ENCODE results near the gene RELN. TPM values are rescaled to one million over a fixed set of nuclear protein-coding genes. Genes with fewer than 3 reads are reported as not detected.

The RELN gene
- total RNA-seq, 4 donors from 2014 or later = 1.8 to 47.4 (median 6.7) TPM

- Histone ChIP-seq H3K4me3 (no peak overlapping the region), H3K27me3 (peaks cover 0 to 3% of the 10 kb centered on the region in 2 donors), H3K36me3 (no peaks in the 10 kb centered on the region), H3K9me3 (no peaks in the 10 kb centered on the region), H3K4me1 (no peaks in the 10 kb centered on the region), H3K27ac (no peak overlapping the region)
- no peak for TF ChIP-seq POLR2A (IDR thresholded peaks at IDR 0.05)
- TF ChIP-seq CTCF (IDR thresholded peaks at IDR 0.05) = no peak
- intact Hi-C loops (cut with DNase I; ENCODE audit: low total_unique reads) = no loop called here
- DNase-seq = no peak
These were observed 65.3 kb downstream of the RELN start for GRCh38 chr7:103924184-103924583.

- Histone ChIP-seq H3K27me3 (peaks cover 0 to 3% of the 10 kb centered on the region in 2 donors), H3K4me3 (no peak overlapping the region), H3K9me3 (no peaks in the 10 kb centered on the region), H3K27ac (no peak overlapping the region), H3K36me3 (no peaks in the 10 kb centered on the region), H3K4me1 (no peaks in the 10 kb centered on the region)
- TF ChIP-seq CTCF (IDR thresholded peaks at IDR 0.05) (no peak), POLR2A (IDR thresholded peaks at IDR 0.05) (no peak)
- no peak for DNase-seq
- intact Hi-C loops (cut with DNase I; ENCODE audit: low total_unique reads) = no loop called here
These were observed 67.1 kb downstream of the RELN start for GRCh38 chr7:103922407-103922806.

- TF ChIP-seq CTCF (IDR thresholded peaks at IDR 0.05) (no peak), POLR2A (IDR thresholded peaks at IDR 0.05) (no peak)
- H3K27ac ChIP-seq = no peak overlapping the region
- intact Hi-C loops (cut with DNase I; ENCODE audit: low total_unique reads) = no loop called here
- H3K27me3 ChIP-seq = peaks cover 0 to 3% of the 10 kb centered on the region in 2 donors
- H3K4me1 ChIP-seq = no peaks in the 10 kb centered on the region
- H3K36me3 ChIP-seq = no peaks in the 10 kb centered on the region
- H3K4me3 ChIP-seq = no peak overlapping the region
- DNase-seq = no peak
- H3K9me3 ChIP-seq = no peaks in the 10 kb centered on the region
These were observed 67.8 kb downstream of the RELN start for GRCh38 chr7:103921692-103922091.

GRCh38 chr7:103919272-103919868 lies 70.1 kb downstream of the RELN start:
- H3K4me1 ChIP-seq = no peaks in the 10 kb centered on the region
- H3K9me3 ChIP-seq = no peaks in the 10 kb centered on the region
- no peak for DNase-seq
- no peak overlapping the region for H3K27ac ChIP-seq
- no peaks in the 10 kb centered on the region for H3K36me3 ChIP-seq
- H3K27me3 ChIP-seq = peaks cover 0 to 3% of the 10 kb centered on the region in 2 donors
- no peak for TF ChIP-seq POLR2A (IDR thresholded peaks at IDR 0.05)
- no peak for TF ChIP-seq CTCF (IDR thresholded peaks at IDR 0.05)
- intact Hi-C loops (cut with DNase I; ENCODE audit: low total_unique reads) = no loop called here
- no peak overlapping the region for H3K4me3 ChIP-seq

- H3K36me3 ChIP-seq = no peaks in the 10 kb centered on the region
- H3K4me3 ChIP-seq = no peak overlapping the region
- no peaks in the 10 kb centered on the region for H3K9me3 ChIP-seq
- intact Hi-C loops (cut with DNase I; ENCODE audit: low total_unique reads) = no loop called here
- H3K27ac ChIP-seq = no peak overlapping the region
- H3K4me1 ChIP-seq = no peaks in the 10 kb centered on the region
- TF ChIP-seq POLR2A (IDR thresholded peaks at IDR 0.05) = no peak
- no peak for TF ChIP-seq CTCF (IDR thresholded peaks at IDR 0.05)
- peaks cover 0 to 3% of the 10 kb centered on the region in 2 donors for H3K27me3 ChIP-seq
- DNase-seq = no peak
These were observed 70.7 kb downstream of the RELN start for GRCh38 chr7:103918631-103919271.
